ENCODE measurements around the gene PDIA5.

- no peak for TF ChIP-seq CTCF (IDR thresholded peaks at IDR 0.05; ENCODE audit: poor library complexity, severe bottlenecking)
- no peak for TF ChIP-seq POLR2AphosphoS5 (IDR thresholded peaks at IDR 0.05)
- TF ChIP-seq EZH2 (IDR thresholded peaks at IDR 0.05; ENCODE audit: borderline replicate concordance, insufficient read depth, low read length, poor library complexity, severe bottlenecking) = no peak
- no peak for TF ChIP-seq MXI1 (conservative IDR thresholded peaks at IDR 0.05; ENCODE audit: poor library complexity, severe bottlenecking)
- TF ChIP-seq EP300 (conservative IDR thresholded peaks at IDR 0.05; ENCODE audit: poor library complexity, severe bottlenecking) = no peak
- TF ChIP-seq RAD21 (conservative IDR thresholded peaks at IDR 0.05) = no peak
- TF ChIP-seq TAF1 (IDR thresholded peaks at IDR 0.05; ENCODE audit: low read depth) = no peak
These were observed 131.5 kb downstream of the PDIA5 start for GRCh38 chr3:123198372-123198771.
